Cardiac muscle cell (in vitro differentiated cells and primary cell): ENCODE data around the gene KCNIP4. TPM values are rescaled to one million over a fixed set of nuclear protein-coding genes. Genes with fewer than 3 reads are reported as not detected.

Experiments used
- DNase-seq, 2 donors: peaks; one replicate each; pipeline versions ENCODE4 v3.0.0 to v3.0.0-alpha.2; 2010 to 2017; ENCODE audit warnings: low read depth in 1 of 2, low spot score in 1 of 2
- H3K27ac ChIP-seq: fragments of 200-600 bp; sonication (generic); 2 replicates; pipeline ENCODE4 v1.5.1; 2016
- H3K27me3 ChIP-seq: fragments of 200-600 bp; sonication (generic); 2 replicates; pipeline ENCODE4 v1.6.0; 2016; ENCODE audit warnings: control low read depth
- H3K36me3 ChIP-seq: fragments of 200-600 bp; sonication (generic); 2 replicates; pipeline ENCODE4 v1.5.1; 2016; ENCODE audit warnings: control low read depth
- H3K4me1 ChIP-seq: fragments of 200-600 bp; sonication (generic); 2 replicates; pipeline ENCODE4 v1.8.1; 2017; ENCODE audit warnings: low read depth, mild to moderate bottlenecking, mixed run types
- H3K4me3 ChIP-seq: fragments of 200-600 bp; sonication (generic); 2 replicates; pipeline ENCODE4 v1.5.1; 2016; ENCODE audit warnings: mild to moderate bottlenecking
- H3K9me3 ChIP-seq: fragments of 200-600 bp; sonication (generic); 2 replicates; pipeline ENCODE4 v1.5.1; 2017; ENCODE audit warnings: low read depth, mild to moderate bottlenecking, control low read depth
- polyA plus RNA-seq: library from polyadenylated mRNA; unstranded; fragments of >200 nt; fragmentation: Nextera tagmentation; extraction: Ambion mirVana; gene quantifications from 2 replicates; pipeline ENCODE4 v1.2.1, GENCODE V29; 2016
- total RNA-seq: library from RNA; depleted of rRNA; stranded (reverse); fragments of >200 nt; gene quantifications from 2 replicates; pipeline ENCODE4 v1.2.3, GENCODE V29; 2016
- TF ChIP-seq, protein P1 (sequence below): IDR thresholded peaks from 2 replicates; pipeline ENCODE4 v1.5.1; 2012; ENCODE audit warnings: low read depth, mild to moderate bottlenecking, low read length

The KCNIP4 gene
- total and polyA plus RNA-seq, 2 experiments from 2014 or later = 14.5 to 15.9 TPM

DNA sequence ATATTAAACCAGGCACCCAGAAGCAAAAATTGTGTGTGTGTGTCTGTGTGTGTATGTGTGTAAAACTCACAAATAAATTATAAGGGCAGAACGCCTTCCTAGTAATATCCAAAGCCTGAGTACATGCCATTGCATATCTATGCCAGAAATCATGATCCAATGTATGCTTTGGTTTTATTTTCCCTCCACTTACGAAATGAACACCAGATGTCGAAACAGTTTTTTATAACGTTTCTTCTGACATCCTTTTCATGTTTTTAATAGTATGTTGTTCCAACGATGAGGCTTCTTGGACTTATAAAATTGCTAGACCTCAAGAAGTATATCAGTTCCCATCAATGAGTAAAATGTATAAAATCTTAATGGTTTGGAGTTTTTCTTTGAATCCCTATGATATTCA lies 55.4 kb downstream of the KCNIP4 start:
- Histone ChIP-seq H3K27me3 (no peaks in the 10 kb centered on the region), H3K36me3 (no peaks in the 10 kb centered on the region), H3K4me3 (no peak overlapping the region), H3K27ac (no peak overlapping the region), H3K4me1 (no peaks in the 10 kb centered on the region), H3K9me3 (no peaks in the 10 kb centered on the region)
- no peak for DNase-seq
- TF ChIP-seq, protein P1, sequence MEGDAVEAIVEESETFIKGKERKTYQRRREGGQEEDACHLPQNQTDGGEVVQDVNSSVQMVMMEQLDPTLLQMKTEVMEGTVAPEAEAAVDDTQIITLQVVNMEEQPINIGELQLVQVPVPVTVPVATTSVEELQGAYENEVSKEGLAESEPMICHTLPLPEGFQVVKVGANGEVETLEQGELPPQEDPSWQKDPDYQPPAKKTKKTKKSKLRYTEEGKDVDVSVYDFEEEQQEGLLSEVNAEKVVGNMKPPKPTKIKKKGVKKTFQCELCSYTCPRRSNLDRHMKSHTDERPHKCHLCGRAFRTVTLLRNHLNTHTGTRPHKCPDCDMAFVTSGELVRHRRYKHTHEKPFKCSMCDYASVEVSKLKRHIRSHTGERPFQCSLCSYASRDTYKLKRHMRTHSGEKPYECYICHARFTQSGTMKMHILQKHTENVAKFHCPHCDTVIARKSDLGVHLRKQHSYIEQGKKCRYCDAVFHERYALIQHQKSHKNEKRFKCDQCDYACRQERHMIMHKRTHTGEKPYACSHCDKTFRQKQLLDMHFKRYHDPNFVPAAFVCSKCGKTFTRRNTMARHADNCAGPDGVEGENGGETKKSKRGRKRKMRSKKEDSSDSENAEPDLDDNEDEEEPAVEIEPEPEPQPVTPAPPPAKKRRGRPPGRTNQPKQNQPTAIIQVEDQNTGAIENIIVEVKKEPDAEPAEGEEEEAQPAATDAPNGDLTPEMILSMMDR = no peak

DNA sequence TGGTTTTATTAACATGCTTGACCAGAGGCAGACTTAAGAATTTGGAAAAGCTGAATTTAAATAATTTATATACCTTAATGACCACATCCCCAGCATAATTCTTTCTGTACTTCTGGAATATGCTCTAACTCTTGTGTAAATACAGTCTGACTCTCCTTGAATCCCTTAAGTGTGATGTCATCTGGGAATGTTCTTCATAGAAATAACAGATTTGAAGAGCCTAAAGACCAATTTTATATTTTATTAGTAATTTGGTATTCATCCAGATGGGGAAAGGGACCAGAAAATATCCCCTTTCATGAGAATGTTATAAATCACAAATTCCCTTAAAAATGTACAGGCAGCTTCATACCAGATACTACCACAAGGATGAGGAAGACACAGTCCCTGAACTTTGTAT lies 58.3 kb downstream of the KCNIP4 start:
- Histone ChIP-seq H3K4me3 (no peak overlapping the region), H3K9me3 (no peaks in the 10 kb centered on the region), H3K27me3 (no peaks in the 10 kb centered on the region), H3K4me1 (no peaks in the 10 kb centered on the region), H3K36me3 (no peaks in the 10 kb centered on the region), H3K27ac (no peak overlapping the region)
- DNase-seq = no peak
- TF ChIP-seq, protein P1 = no peak

DNA sequence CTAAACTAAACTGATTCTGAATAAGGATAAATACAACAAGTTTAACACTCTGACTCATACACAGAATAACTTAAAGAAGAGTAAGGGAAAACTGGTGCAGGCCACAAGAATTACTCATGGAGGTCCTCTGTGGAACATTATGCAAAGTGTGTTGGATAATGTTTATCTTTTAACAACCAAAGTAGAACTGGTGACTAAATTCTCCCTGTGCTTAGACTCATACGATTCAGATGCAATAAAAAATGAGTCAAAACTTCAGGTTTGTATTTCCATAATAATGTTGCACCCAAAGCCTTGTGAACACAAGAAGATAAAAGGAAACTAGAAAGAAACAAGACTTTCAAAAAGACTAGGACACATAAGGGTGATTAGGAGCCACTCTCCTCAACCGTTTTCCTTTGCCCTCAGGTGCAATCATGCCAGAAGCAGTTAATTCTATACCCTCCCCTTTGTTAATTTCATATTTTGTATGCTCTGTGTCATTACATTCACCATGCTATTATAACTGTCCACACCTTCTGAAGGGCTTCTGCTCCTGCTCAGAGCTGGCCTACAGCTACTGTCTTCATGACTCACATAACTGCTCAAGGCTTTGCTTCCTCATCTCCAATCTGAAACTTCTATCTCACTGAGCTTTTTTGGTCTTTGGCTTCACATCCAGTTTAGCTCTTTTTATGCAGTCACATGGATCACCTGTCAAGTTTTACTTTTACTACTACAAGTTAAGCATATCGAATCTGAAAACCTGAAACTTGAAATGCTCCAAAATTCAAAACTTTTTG lies 60.2 kb downstream of the KCNIP4 start:
- no peaks in the 10 kb centered on the region for H3K36me3 ChIP-seq
- no peaks in the 10 kb centered on the region for H3K27me3 ChIP-seq
- peak in 1 of 2 donors; percentile 62 for DNase-seq
- TF ChIP-seq, protein P1 = no peak
- no peak overlapping the region for H3K27ac ChIP-seq
- H3K4me3 ChIP-seq = no peak overlapping the region
- H3K9me3 ChIP-seq = no peaks in the 10 kb centered on the region
- no peaks in the 10 kb centered on the region for H3K4me1 ChIP-seq

DNA sequence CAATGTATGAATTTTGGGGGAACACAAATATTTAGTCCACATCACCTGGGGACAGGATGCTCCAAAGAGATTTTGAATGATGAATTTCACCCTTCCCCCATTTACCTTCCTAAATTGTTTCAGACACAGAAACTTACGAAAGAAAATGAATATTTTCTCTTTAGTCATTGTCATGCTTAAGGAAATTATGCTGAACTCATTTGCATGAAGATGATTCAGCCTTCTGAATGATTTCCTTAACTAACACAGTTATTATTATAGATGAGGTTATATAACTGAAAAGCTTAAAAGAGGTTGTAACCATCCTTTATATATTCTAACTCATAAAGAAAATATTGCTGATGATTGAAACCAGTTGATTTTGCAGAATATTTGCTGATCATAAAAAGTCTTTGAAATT lies 61.1 kb downstream of the KCNIP4 start:
- TF ChIP-seq, protein P1 = no peak
- Histone ChIP-seq H3K4me3 (no peak overlapping the region), H3K4me1 (no peaks in the 10 kb centered on the region), H3K27ac (no peak overlapping the region), H3K27me3 (no peaks in the 10 kb centered on the region), H3K9me3 (no peaks in the 10 kb centered on the region), H3K36me3 (no peaks in the 10 kb centered on the region)
- no peak for DNase-seq

DNA sequence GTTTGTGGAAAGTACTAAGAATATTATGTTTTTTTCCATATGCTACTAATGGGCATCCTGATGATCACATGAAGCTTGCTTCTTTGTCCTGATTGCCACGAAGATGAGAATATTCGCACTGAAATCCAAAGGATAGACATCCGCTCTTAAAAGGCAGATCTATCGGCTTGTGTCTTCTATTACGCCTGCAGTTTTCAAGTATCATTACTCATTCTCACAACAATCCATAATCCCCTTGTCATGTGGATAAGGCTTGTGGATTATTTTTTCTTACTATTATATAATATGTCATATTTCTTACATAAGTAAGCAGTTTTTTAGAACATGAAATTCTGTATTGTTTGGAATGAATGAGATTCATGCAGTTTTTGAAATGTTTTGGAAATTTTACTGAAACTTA lies 62.8 kb downstream of the KCNIP4 start:
- no peak for DNase-seq
- no peak overlapping the region for H3K27ac ChIP-seq
- no peaks in the 10 kb centered on the region for H3K9me3 ChIP-seq
- no peaks in the 10 kb centered on the region for H3K27me3 ChIP-seq
- H3K36me3 ChIP-seq = no peaks in the 10 kb centered on the region
- TF ChIP-seq, protein P1 = no peak
- H3K4me1 ChIP-seq = no peaks in the 10 kb centered on the region
- H3K4me3 ChIP-seq = no peak overlapping the region
